B cell (primary cell): Measurements from ENCODE around the gene ANOS1. TPM values are rescaled to one million over a fixed set of nuclear protein-coding genes. Genes with fewer than 3 reads are reported as not detected.
A peak's percentile ranks its signal among the peaks of the same experiment; 100 is the strongest.

Experiments used
- ATAC-seq: fragments of 200-7000 bp; cut with Tn5 transposase; one replicate; pipeline ENCODE4 v1.10.0; 2021; ENCODE audit warnings: low read depth, mild to moderate bottlenecking, moderate number of reproducible peaks, moderate library complexity
- CTCF ChIA-PET: fragments of 350-600 bp; sonication (Branson Sonifier 250); formaldehyde crosslinking; loops from one replicate; lab custom pipeline; 2021; ENCODE audit warnings: antibody characterized with exemption, inconsistent platforms; lab: Charles Lee
- POLR2A ChIA-PET: fragments of 350-600 bp; sonication (Branson Sonifier 250); formaldehyde crosslinking; loops from one replicate; lab custom pipeline; 2021; ENCODE audit warnings: antibody characterized with exemption; lab: Charles Lee
- DNase-seq: peaks from one replicate; pipeline ENCODE4 v3.0.0; 2013
- H2AFZ ChIP-seq: 2 replicates; pipeline ENCODE4 v1.6.1; 2012; ENCODE audit warnings: mild to moderate bottlenecking, low read depth, low read length; ENCODE audit not compliant: insufficient read depth, poor library complexity, severe bottlenecking
- H3K27ac ChIP-seq, 2 donors: 1 replicate in 1 of 2; 2 replicates in 1 of 2; pipeline ENCODE4 v1.5.1; 2012 to 2013; ENCODE audit warnings: low read length in 2 of 2, mild to moderate bottlenecking in 2 of 2, moderate library complexity in 1 of 2
- H3K27me3 ChIP-seq, 4 experiments: fragments of 200-600 bp in 1 of 4; sonication (generic) in 1 of 4; replicated peaks in 1 of 4; 1 replicate in 2 of 4; 2 replicates in 2 of 4; pipeline versions ENCODE4 v1.6.1 to v1.7.0; 2013 to 2016; ENCODE audit warnings: low read length in 3 of 4, mild to moderate bottlenecking in 2 of 4, mixed read lengths in 1 of 4, moderate library complexity in 1 of 4; ENCODE audit not compliant: insufficient read depth in 4 of 4, control insufficient read depth in 3 of 4; ENCODE audit errors: control extremely low read depth in 1 of 4
- H3K36me3 ChIP-seq, 2 experiments: replicated peaks in 1 of 2; 1 replicate in 1 of 2; 2 replicates in 1 of 2; pipeline versions ENCODE4 v1.6.1 to v1.7.1; 2013; ENCODE audit warnings: low read length in 1 of 2; ENCODE audit not compliant: insufficient read depth in 2 of 2, control insufficient read depth in 1 of 2; ENCODE audit errors: control extremely low read depth in 1 of 2, extremely low read depth in 1 of 2
- H3K4me1 ChIP-seq, 2 donors: fragments of 200-600 bp in 1 of 2; sonication (generic) in 1 of 2; 1 replicate in 1 of 2; 2 replicates in 1 of 2; pipeline versions ENCODE4 v1.5.1 to v1.6.1; 2013 to 2017; ENCODE audit warnings: low read length in 2 of 2; ENCODE audit not compliant: control insufficient read depth in 2 of 2, insufficient read depth in 2 of 2
- H3K4me2 ChIP-seq: replicated peaks from 2 replicates; pipeline ENCODE3; 2012; ENCODE audit warnings: mild to moderate bottlenecking, low read depth, low read length; ENCODE audit not compliant: poor library complexity, severe bottlenecking
- H3K4me3 ChIP-seq, 5 experiments: fragments of 200-600 bp in 1 of 5; sonication (generic) in 1 of 5; 1 replicate in 3 of 5; 2 replicates in 2 of 5; pipeline versions ENCODE4 v1.5.1 to v1.7.0; 2011 to 2016; ENCODE audit warnings: low read length in 4 of 5, mild to moderate bottlenecking in 4 of 5, low read depth in 2 of 5, control low read depth in 1 of 5, moderate library complexity in 1 of 5; ENCODE audit not compliant: insufficient read depth in 1 of 5; ENCODE audit errors: control extremely low read depth in 1 of 5, extremely low read depth in 1 of 5
- H3K79me2 ChIP-seq: fragments of 200-600 bp; sonication (generic); one replicate; pipeline ENCODE4 v1.6.0; 2016; ENCODE audit warnings: low read length; ENCODE audit not compliant: control insufficient read depth, insufficient read depth
- H3K9ac ChIP-seq: fragments of 200-600 bp; sonication (generic); 2 replicates; pipeline ENCODE4 v1.6.1; 2017; ENCODE audit warnings: mild to moderate bottlenecking, low read length, moderate library complexity
- H3K9me3 ChIP-seq, 3 donors: one replicate each; pipeline versions ENCODE4 v1.6.1 to v1.7.1; 2013; ENCODE audit warnings: low read length in 2 of 3; ENCODE audit not compliant: control insufficient read depth in 2 of 3, insufficient read depth in 1 of 3; ENCODE audit errors: control extremely low read depth in 1 of 3
- H4K20me1 ChIP-seq: 2 replicates; pipeline ENCODE4 v1.6.0; 2012; ENCODE audit warnings: mild to moderate bottlenecking, low read length; ENCODE audit not compliant: insufficient read depth, control insufficient read depth, poor library complexity, severe bottlenecking
- H3K27ac Mint-ChIP-seq: one replicate; pipeline ENCODE4 v1.8.0; 2021; ENCODE audit warnings: mixed read lengths
- H3K27me3 Mint-ChIP-seq: one replicate; pipeline ENCODE4 v1.8.0; 2021; ENCODE audit warnings: mixed read lengths
- H3K4me1 Mint-ChIP-seq: one replicate; pipeline ENCODE4 v1.8.0; 2021; ENCODE audit warnings: mixed read lengths
- H3K4me3 Mint-ChIP-seq: one replicate; pipeline ENCODE4 v1.8.0; 2021; ENCODE audit warnings: mixed read lengths
- H3K9me3 Mint-ChIP-seq: one replicate; pipeline ENCODE4 v1.8.0; 2022; ENCODE audit warnings: mixed read lengths; ENCODE audit not compliant: insufficient read depth
- CTCF ChIP-seq: fragments of 200-600 bp; IDR thresholded peaks from one replicate; pipeline ENCODE4 v1.8.0; 2022; ENCODE audit warnings: antibody characterized with exemption, mild to moderate bottlenecking
- EZH2 ChIP-seq: IDR thresholded peaks from 2 replicates; pipeline ENCODE4 v1.6.1; 2012; ENCODE audit warnings: borderline replicate concordance, low read depth, mild to moderate bottlenecking, moderate library complexity, low read length; ENCODE audit not compliant: insufficient read depth, poor library complexity, severe bottlenecking
- WGBS: methylation state at CpG from one replicate; pipeline ENCODE4 v1.1.5; 2013; ENCODE audit warnings: missing lambda C conversion rate; ENCODE audit not compliant: insufficient coverage; 5-methylcytosine and 5-hydroxymethylcytosine counted together
- intact Hi-C: fragments of 100-400 bp; cut with micrococcal nuclease; formaldehyde crosslinking; loops from one replicate; pipeline ENCODE4 v1.10.0; 2022
- polyA plus RNA-seq: library from polyadenylated mRNA; depleted of rRNA; stranded (reverse); fragments of >200 nt; gene quantifications from 2 replicates; pipeline ENCODE4 v1.2.3, GENCODE V29; 2012
- total RNA-seq, 2 donors: library from RNA; stranded (reverse); fragments of 120-200 nt in 1 of 2; gene quantifications; 1 replicate in 1 of 2; 2 replicates in 1 of 2; pipeline versions ENCODE4 v1.2.3 to v1.2.4, GENCODE V29; 2013 to 2022

Gene ANOS1
- total and polyA plus RNA-seq, 2 donors (not counting 1 experiment from before 2014, with no cell fraction given) = 0.10 TPM; not detected in 1

GRCh38 chrX:8738588-8739189 is 6.8 kb upstream of the ANOS1 start:
- Histone ChIP-seq H3K79me2 (no peaks in the 10 kb centered on the region), H4K20me1 (no peaks in the 10 kb centered on the region), H3K27ac (no peak overlapping the region), H3K4me2 (no peak overlapping the region), H3K9ac (no peak overlapping the region), H3K9me3 (no peaks in the 10 kb centered on the region), H3K27me3 (peaks cover 0 to 2% (median 0%) of the 10 kb centered on the region in 4 experiments), H3K4me1 (no peaks in the 10 kb centered on the region), H2AFZ (no peak overlapping the region), H3K36me3 (no peaks in the 10 kb centered on the region), H3K4me3 (no peak overlapping the region)
- intact Hi-C loops = no loop called here
- Mint-ChIP-seq H3K9me3 (no peaks in the 10 kb centered on the region), H3K4me3 (no peak overlapping the region), H3K27me3 (peaks cover 5% of the 10 kb centered on the region), H3K27ac (no peak overlapping the region), H3K4me1 (no peaks in the 10 kb centered on the region)
- POLR2A ChIA-PET = no interaction called here
- peak; percentile 59 for TF ChIP-seq CTCF
- no peak for TF ChIP-seq EZH2
- no CpG with 5 or more reads among the region's 7 CpGs for WGBS
- peak; percentile 24 for DNase-seq
- CTCF ChIA-PET = interaction anchor here (1.1 to 2.0 kb wide), 5 partner anchors 10 to 746 kb away, joined by 3 to 9 read pairs (median 4); no protein-coding TSS in a partner anchor
- no peak for ATAC-seq

GRCh38 chrX:8737883-8738282 is 5.9 kb upstream of the ANOS1 start:
- Histone ChIP-seq H3K9ac (no peak overlapping the region), H3K36me3 (no peaks in the 10 kb centered on the region), H4K20me1 (no peaks in the 10 kb centered on the region), H3K4me1 (no peaks in the 10 kb centered on the region), H3K27me3 (peaks cover 0 to 2% (median 0%) of the 10 kb centered on the region in 4 experiments), H3K79me2 (no peaks in the 10 kb centered on the region), H3K4me3 (no peak overlapping the region), H3K4me2 (no peak overlapping the region), H2AFZ (no peak overlapping the region), H3K9me3 (no peaks in the 10 kb centered on the region), H3K27ac (no peak overlapping the region)
- no peak for TF ChIP-seq EZH2
- no peak for TF ChIP-seq CTCF
- ATAC-seq (no peak), DNase-seq (no peak)
- Mint-ChIP-seq H3K4me3 (no peak overlapping the region), H3K9me3 (no peaks in the 10 kb centered on the region), H3K4me1 (no peaks in the 10 kb centered on the region), H3K27ac (no peak overlapping the region), H3K27me3 (peaks cover 8% of the 10 kb centered on the region)
- intact Hi-C loops = no loop called here
- POLR2A ChIA-PET = no interaction called here
- WGBS = 100% methylated on average over 2 of the region's 9 CpGs
- CTCF ChIA-PET = interaction anchor here (1.1 to 2.0 kb wide), 4 partner anchors 12 to 745 kb away, joined by 3 to 9 read pairs (median 4); no protein-coding TSS in a partner anchor
